GM19397 (cell line): ENCODE measurements around the gene CACNA2D2.

Experiments used
- ATAC-seq: cut with Tn5 transposase; IDR thresholded peaks from one replicate; pipeline ENCODE4 v1.9.1; 2021; ENCODE audit warnings: mild to moderate bottlenecking, moderate library complexity; ENCODE audit not compliant: unreplicated experiment

CACNA2D2 gene

GRCh38 chr3:50354186-50354764 is 149.2 kb downstream of the CACNA2D2 start:
- ATAC-seq = no peak

- ATAC-seq = no peak
Observed at GRCh38 chr3:50353245-50354004, 150.0 kb downstream of the CACNA2D2 start.

- ATAC-seq = no peak
Observed at GRCh38 chr3:50352781-50353180, 150.7 kb downstream of the CACNA2D2 start.

GRCh38 chr3:50351323-50351697 is 152.1 kb downstream of the CACNA2D2 start:
- ATAC-seq = no peak

- ATAC-seq = peak; percentile 84
Observed at GRCh38 chr3:50350527-50351322, 152.7 kb downstream of the CACNA2D2 start, which contains the start of the genes CYB561D2 and NPRL2. Gene CYB561D2 (plus strand): TSS chr3:50350862. CDS start chr3:50351434, 572 bp downstream. Gene NPRL2 (minus strand): TSS chr3:50350775. CDS start chr3:50350652, 123 bp downstream.

- no peak for ATAC-seq
Observed at GRCh38 chr3:50350213-50350526, 153.3 kb downstream of the CACNA2D2 start.

- ATAC-seq = no peak
Observed at GRCh38 chr3:50347187-50347813, 156.1 kb downstream of the CACNA2D2 start.

GRCh38 chr3:50345586-50346234 is 157.7 kb downstream of the CACNA2D2 start, which contains the start of gene ZMYND10:
Gene ZMYND10 (minus strand): TSS chr3:50345732. CDS start chr3:50345579, 153 bp downstream.
- ATAC-seq = no peak

- ATAC-seq = no peak
Observed at GRCh38 chr3:50345008-50345407, 158.4 kb downstream of the CACNA2D2 start.

- no peak for ATAC-seq
Observed at GRCh38 chr3:50342813-50343633, 160.4 kb downstream of the CACNA2D2 start.

GRCh38 chr3:50341996-50342650 is 161.3 kb downstream of the CACNA2D2 start:
- no peak for ATAC-seq

GRCh38 chr3:50341537-50341936 is 161.9 kb downstream of the CACNA2D2 start:
- ATAC-seq = no peak

GRCh38 chr3:50340448-50341329 is 162.7 kb downstream of the CACNA2D2 start, which contains the start of gene RASSF1:
Gene RASSF1 (minus strand): TSS chr3:50340836. CDS start chr3:50340805, 31 bp downstream.
- no peak for ATAC-seq

- no peak for ATAC-seq
Observed at GRCh38 chr3:50340147-50340447, 163.3 kb downstream of the CACNA2D2 start.

GRCh38 chr3:50339485-50340146 is 163.8 kb downstream of the CACNA2D2 start:
- no peak for ATAC-seq

- no peak for ATAC-seq
Observed at GRCh38 chr3:50338965-50339364, 164.5 kb downstream of the CACNA2D2 start.

- ATAC-seq = peak; percentile 74
Observed at GRCh38 chr3:50337175-50337861, 166.1 kb downstream of the CACNA2D2 start.
